MCF 10A (cell line): Measurements from ENCODE around the gene STXBP5. TPM values are rescaled to one million over a fixed set of nuclear protein-coding genes. Genes with fewer than 3 reads are reported as not detected.
A peak's percentile ranks its signal among the peaks of the same experiment; 100 is the strongest.

Source experiments
- BruUV-seq: library from RNA; stranded (reverse); fragments of 400-500 nt; replicated peaks from 2 replicates; lab custom pipeline; 2021; lab: Mats Ljungman, UMichigan
- CTCF ChIA-PET: fragments of 300-600 bp; sonication (Branson Sonifier 250); formaldehyde crosslinking; extraction: SDS; loops from one replicate; lab custom pipeline; 2021; ENCODE audit warnings: antibody characterized with exemption, inconsistent platforms; lab: Yijun Ruan, JAX
- POLR2A ChIA-PET: fragments of 300-600, 350-650 bp; sonication (Branson Sonifier 250); formaldehyde crosslinking; extraction: SDS; loops from one replicate; lab custom pipeline; 2020; ENCODE audit warnings: antibody characterized with exemption, inconsistent platforms; lab: Yijun Ruan, JAX
- DNase-seq: peaks from one replicate; pipeline ENCODE4 v3.0.0-alpha.2; 2018; ENCODE audit not compliant: unreplicated experiment
- H3K27ac Mint-ChIP-seq: one replicate; pipeline ENCODE4 v1.8.0; 2022; ENCODE audit warnings: mild to moderate bottlenecking, low read depth, mixed read lengths; ENCODE audit not compliant: unreplicated experiment
- H3K27me3 Mint-ChIP-seq: one replicate; pipeline ENCODE4 v1.8.0; 2022; ENCODE audit warnings: mixed read lengths; ENCODE audit not compliant: insufficient read depth, unreplicated experiment
- H3K36me3 Mint-ChIP-seq: one replicate; pipeline ENCODE4 v1.8.0; 2022; ENCODE audit warnings: mild to moderate bottlenecking, moderate library complexity, mixed read lengths; ENCODE audit not compliant: insufficient read depth, unreplicated experiment
- H3K4me1 Mint-ChIP-seq: one replicate; pipeline ENCODE4 v1.8.0; 2022; ENCODE audit warnings: mixed read lengths; ENCODE audit not compliant: insufficient read depth, unreplicated experiment
- H3K4me3 Mint-ChIP-seq: one replicate; pipeline ENCODE4 v1.8.0; 2022; ENCODE audit warnings: mild to moderate bottlenecking, moderate library complexity, mixed read lengths; ENCODE audit not compliant: unreplicated experiment
- H3K9me3 Mint-ChIP-seq: one replicate; pipeline ENCODE4 v1.8.0; 2022; ENCODE audit warnings: mixed read lengths; ENCODE audit not compliant: unreplicated experiment
- intact Hi-C: fragments of 100-400 bp; cut with micrococcal nuclease; formaldehyde crosslinking; loops from 2 replicates; pipeline ENCODE4 v1.14.1; 2022
- total RNA-seq: library from RNA; stranded (reverse); gene quantifications from 2 replicates; pipeline ENCODE4 v1.2.3, GENCODE V29; 2022
- TF ChIP-seq, protein P1 (sequence below): fragments of 200-600 bp; IDR thresholded peaks from one replicate; pipeline ENCODE4 v1.8.0; 2022; ENCODE audit warnings: antibody characterized with exemption, mild to moderate bottlenecking; ENCODE audit not compliant: unreplicated experiment

STXBP5 gene
- total RNA-seq, 1 experiment from 2014 or later: 38.5 TPM

DNA sequence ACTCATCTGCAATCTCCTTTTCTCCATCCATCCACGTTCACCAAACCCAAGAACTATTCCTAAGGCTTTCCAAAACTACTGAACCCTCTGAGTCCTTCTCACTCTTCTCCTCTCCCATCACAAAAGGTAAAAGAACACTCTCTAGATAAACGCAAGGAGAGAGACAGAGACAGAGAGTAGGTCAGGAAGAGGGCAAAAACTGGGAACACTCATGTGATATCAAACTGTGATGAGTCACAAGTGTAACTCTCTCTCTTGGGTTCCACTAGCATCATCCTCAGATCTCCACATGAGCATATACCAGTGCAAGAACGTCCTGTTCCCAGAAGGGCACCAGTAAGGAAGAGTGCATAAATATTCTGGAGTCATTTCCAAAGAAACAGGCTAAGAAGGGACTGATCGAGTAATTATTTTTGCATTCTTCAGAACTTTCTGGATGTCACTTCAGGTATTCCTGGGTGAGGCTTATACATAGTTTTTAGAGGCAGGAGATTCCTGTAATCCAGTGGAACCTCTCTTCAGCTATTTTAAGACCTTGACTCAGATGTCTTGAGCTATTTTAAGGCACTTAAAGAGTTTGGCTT is 47.3 kb upstream of the STXBP5 start:
- TF ChIP-seq, protein P1, sequence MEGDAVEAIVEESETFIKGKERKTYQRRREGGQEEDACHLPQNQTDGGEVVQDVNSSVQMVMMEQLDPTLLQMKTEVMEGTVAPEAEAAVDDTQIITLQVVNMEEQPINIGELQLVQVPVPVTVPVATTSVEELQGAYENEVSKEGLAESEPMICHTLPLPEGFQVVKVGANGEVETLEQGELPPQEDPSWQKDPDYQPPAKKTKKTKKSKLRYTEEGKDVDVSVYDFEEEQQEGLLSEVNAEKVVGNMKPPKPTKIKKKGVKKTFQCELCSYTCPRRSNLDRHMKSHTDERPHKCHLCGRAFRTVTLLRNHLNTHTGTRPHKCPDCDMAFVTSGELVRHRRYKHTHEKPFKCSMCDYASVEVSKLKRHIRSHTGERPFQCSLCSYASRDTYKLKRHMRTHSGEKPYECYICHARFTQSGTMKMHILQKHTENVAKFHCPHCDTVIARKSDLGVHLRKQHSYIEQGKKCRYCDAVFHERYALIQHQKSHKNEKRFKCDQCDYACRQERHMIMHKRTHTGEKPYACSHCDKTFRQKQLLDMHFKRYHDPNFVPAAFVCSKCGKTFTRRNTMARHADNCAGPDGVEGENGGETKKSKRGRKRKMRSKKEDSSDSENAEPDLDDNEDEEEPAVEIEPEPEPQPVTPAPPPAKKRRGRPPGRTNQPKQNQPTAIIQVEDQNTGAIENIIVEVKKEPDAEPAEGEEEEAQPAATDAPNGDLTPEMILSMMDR: no peak
- H3K4me1 Mint-ChIP-seq: peaks cover 61% of the 10 kb centered on the region
- POLR2A ChIA-PET: interaction anchor here (0.9 to 1.2 kb wide), 2 partner anchors 21 to 45 kb away, joined by 3 read pairs; no protein-coding TSS in a partner anchor
- no TSS peak for BruUV-seq
- H3K36me3 Mint-ChIP-seq: no peaks in the 10 kb centered on the region
- CTCF ChIA-PET: interaction anchor here (0.6 kb wide), 1 partner anchor 13 kb away, joined by 3 read pairs; no protein-coding TSS in a partner anchor
- no peak overlapping the region for H3K4me3 Mint-ChIP-seq
- intact Hi-C loops: no loop called here
- H3K27me3 Mint-ChIP-seq: no peaks in the 10 kb centered on the region
- H3K27ac Mint-ChIP-seq: peak overlapping the region; percentile 90
- peak; percentile 54 for DNase-seq
- peaks cover 8% of the 10 kb centered on the region for H3K9me3 Mint-ChIP-seq

DNA sequence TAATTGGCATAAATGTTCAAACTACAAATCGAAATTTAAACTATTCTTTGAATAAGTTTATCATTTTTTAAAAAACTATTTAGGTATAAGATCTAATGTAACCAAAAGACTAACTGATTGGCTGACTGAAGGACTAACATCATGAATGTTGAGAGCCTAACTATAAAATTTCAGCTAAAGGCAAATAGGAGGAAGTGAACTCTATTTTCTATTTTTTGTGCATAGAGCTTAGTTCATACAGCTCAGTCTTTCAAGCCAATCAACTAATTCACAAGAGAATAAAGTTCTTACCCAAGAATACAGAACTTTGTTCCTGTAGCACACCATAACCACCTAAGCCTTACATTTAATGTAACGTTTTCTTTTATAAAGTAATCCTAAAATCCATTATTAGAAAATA is 46.3 kb upstream of the STXBP5 start:
- ChIA-PET POLR2A (interaction anchor here (0.9 to 1.3 kb wide), 5 partner anchors 10 to 48 kb away, joined by 3 read pairs; no protein-coding TSS in a partner anchor), CTCF (no interaction called here)
- Mint-ChIP-seq H3K9me3 (peaks cover 1% of the 10 kb centered on the region), H3K36me3 (no peaks in the 10 kb centered on the region), H3K27ac (no peak overlapping the region), H3K4me3 (no peak overlapping the region), H3K4me1 (peaks cover 57% of the 10 kb centered on the region), H3K27me3 (no peaks in the 10 kb centered on the region)
- TF ChIP-seq, protein P1: no peak
- no peak for DNase-seq
- BruUV-seq: no TSS peak
- intact Hi-C loops: no loop called here

DNA sequence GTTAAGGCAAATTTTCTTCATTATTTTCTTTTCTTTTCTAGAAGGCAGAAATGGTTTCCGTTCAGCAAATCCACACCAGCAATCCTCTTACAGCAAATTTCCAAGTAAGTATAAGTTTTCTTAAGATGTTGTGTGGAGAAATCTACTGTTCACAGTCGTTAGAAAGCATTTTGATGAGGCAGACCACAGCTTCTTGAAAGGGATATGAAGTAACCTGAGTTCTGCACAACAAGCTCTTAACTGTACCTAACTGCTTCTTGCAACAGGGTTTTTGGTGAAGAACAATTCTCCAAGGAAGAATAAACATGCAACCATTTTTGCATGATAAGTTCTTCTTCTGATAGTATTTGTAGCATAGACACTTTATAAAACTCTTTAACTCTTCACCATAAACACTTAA is 45.3 kb upstream of the STXBP5 start:
- no peaks in the 10 kb centered on the region for H3K27me3 Mint-ChIP-seq
- no TSS peak for BruUV-seq
- no peak overlapping the region for H3K27ac Mint-ChIP-seq
- H3K36me3 Mint-ChIP-seq: no peaks in the 10 kb centered on the region
- H3K9me3 Mint-ChIP-seq: no peaks in the 10 kb centered on the region
- ChIA-PET POLR2A (interaction anchor here (1.3 kb wide), 2 partner anchors 43 to 47 kb away, joined by 3 read pairs; no protein-coding TSS in a partner anchor), CTCF (interaction anchor here (0.7 kb wide), 1 partner anchor 8 kb away, joined by 4 read pairs; no protein-coding TSS in a partner anchor)
- TF ChIP-seq, protein P1: no peak
- DNase-seq: no peak
- intact Hi-C loops: no loop called here
- H3K4me1 Mint-ChIP-seq: peaks cover 48% of the 10 kb centered on the region
- H3K4me3 Mint-ChIP-seq: no peak overlapping the region

DNA sequence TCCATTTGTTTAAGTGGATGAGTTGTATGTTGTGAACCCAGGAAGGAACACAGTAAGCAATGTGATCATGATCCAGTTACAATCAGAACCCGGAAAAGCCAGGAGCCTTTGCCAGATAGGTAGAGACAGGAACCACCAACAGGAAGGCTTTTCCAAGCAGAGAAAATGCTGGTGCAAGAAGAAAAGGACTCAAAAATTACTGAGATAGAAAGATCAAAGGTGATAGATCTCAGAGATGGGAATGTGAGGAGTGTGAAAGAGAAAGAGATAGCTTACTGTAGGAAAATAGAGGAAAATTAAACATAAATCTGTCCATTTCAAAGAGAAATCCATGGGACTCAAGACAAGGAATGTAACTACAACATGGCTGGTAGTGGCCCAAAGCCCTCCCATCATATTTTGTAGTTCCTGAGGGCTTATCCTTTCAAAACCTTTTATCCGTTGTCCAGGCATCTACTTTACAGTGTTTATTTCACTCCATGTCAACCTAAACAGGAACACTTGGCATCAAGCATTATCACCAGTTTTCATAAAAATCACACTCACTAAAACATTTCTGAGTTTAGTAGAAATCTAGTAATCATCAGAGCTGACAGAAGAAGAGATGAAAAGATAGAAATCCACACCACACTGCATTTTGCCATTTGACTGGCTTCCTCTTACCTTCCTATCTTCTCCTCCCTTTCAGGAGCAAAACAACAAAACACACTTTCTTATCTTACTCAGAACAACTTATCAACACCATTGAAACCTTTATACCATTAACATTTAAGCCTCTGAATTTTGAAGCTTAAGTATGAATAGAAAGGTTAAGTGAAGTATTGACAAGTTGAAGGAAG is 44.5 kb upstream of the STXBP5 start:
- POLR2A ChIA-PET: interaction anchor here (1.0 kb wide), 3 partner anchors 11 to 43 kb away, joined by 3 to 4 read pairs (median 3); no protein-coding TSS in a partner anchor
- no TSS peak for BruUV-seq
- no peak overlapping the region for H3K4me3 Mint-ChIP-seq
- H3K9me3 Mint-ChIP-seq: no peaks in the 10 kb centered on the region
- intact Hi-C loops: no loop called here
- H3K27me3 Mint-ChIP-seq: no peaks in the 10 kb centered on the region
- H3K27ac Mint-ChIP-seq: no peak overlapping the region
- H3K36me3 Mint-ChIP-seq: no peaks in the 10 kb centered on the region
- peaks cover 40% of the 10 kb centered on the region for H3K4me1 Mint-ChIP-seq
- TF ChIP-seq, protein P1: no peak
- no peak for DNase-seq
- CTCF ChIA-PET: no interaction called here
